MM.1S (cell line): ENCODE measurements around the gene TTYH3.

Experiments
- CTCF ChIP-seq: fragments of 300-600 bp; sonication (generic); IDR thresholded peaks from 2 replicates; pipeline ENCODE4 v1.5.1; 2016; ENCODE audit warnings: antibody characterized with exemption, low read length, mixed read lengths
- EZH2 ChIP-seq: fragments of 300-600 bp; sonication (generic); optimal IDR thresholded peaks from 2 replicates; pipeline ENCODE3; 2017; ENCODE audit warnings: low read depth, mild to moderate bottlenecking, antibody characterized with exemption, low read length, mixed read lengths
- EZH2phosphoT487 ChIP-seq: fragments of 300-600 bp; sonication (generic); IDR thresholded peaks from 2 replicates; pipeline ENCODE4 v1.6.1; 2018; ENCODE audit warnings: antibody characterized with exemption, low read length

GRCh38 chr7:2646680-2647571, 15.1 kb downstream of the TTYH3 start:
- TF ChIP-seq CTCF, result no peak
- TF ChIP-seq EZH2, result no peak
- TF ChIP-seq EZH2phosphoT487, result no peak
